GM21447 (cell line): ENCODE measurements around the gene ARPC1A.
"Not testable (repeated sequence)": the region's sequence is repeated elsewhere in the genome, so short reads cannot be mapped to it uniquely, and the experiment has no call there.

Source experiments
- ATAC-seq: cut with Tn5 transposase; IDR thresholded peaks from one replicate; pipeline ENCODE4 v1.9.1; 2021; ENCODE audit not compliant: unreplicated experiment

Gene ARPC1A

GRCh38 chr7:99320371-99320770 is 5.3 kb upstream of the ARPC1A start:
- ATAC-seq, result no peak

- ATAC-seq, result not testable (repeated sequence)
Observed at GRCh38 chr7:99322659-99323058, 3.0 kb upstream of the ARPC1A start.

GRCh38 chr7:99324559-99324958 is 1.1 kb upstream of the ARPC1A start:
- no peak for ATAC-seq

GRCh38 chr7:99325001-99325493 is 651 bp upstream of the ARPC1A start:
- no peak for ATAC-seq

- ATAC-seq, result no peak
Observed at GRCh38 chr7:99326408-99326782, 697 bp downstream of the ARPC1A start.

GRCh38 chr7:99330314-99330961 is 4.7 kb downstream of the ARPC1A start:
- not testable (repeated sequence) for ATAC-seq

GRCh38 chr7:99331002-99331401 is 5.3 kb downstream of the ARPC1A start:
- ATAC-seq, result no peak

GRCh38 chr7:99339595-99339994 is 13.9 kb downstream of the ARPC1A start:
- ATAC-seq, result no peak

- ATAC-seq, result no peak
Observed at GRCh38 chr7:99340659-99341058, 15.0 kb downstream of the ARPC1A start.

- no peak for ATAC-seq
Observed at GRCh38 chr7:99344061-99344647, 18.5 kb downstream of the ARPC1A start.

GRCh38 chr7:99350641-99351040 is 24.9 kb downstream of the ARPC1A start:
- not testable (repeated sequence) for ATAC-seq

GRCh38 chr7:99352247-99352646 is 26.5 kb downstream of the ARPC1A start:
- ATAC-seq, result no peak

- ATAC-seq, result no peak
Observed at GRCh38 chr7:99355098-99355497, 29.4 kb downstream of the ARPC1A start.

- ATAC-seq, result no peak
Observed at GRCh38 chr7:99357701-99358490, 32.2 kb downstream of the ARPC1A start.

GRCh38 chr7:99358521-99358920 is 32.8 kb downstream of the ARPC1A start:
- ATAC-seq, result not testable (repeated sequence)

GRCh38 chr7:99359465-99360154 is 33.9 kb downstream of the ARPC1A start:
- ATAC-seq, result no peak

- ATAC-seq, result no peak
Observed at GRCh38 chr7:99362801-99363200, 37.1 kb downstream of the ARPC1A start.

- ATAC-seq, result no peak
Observed at GRCh38 chr7:99363286-99363685, 37.6 kb downstream of the ARPC1A start.

- ATAC-seq, result no peak
Observed at GRCh38 chr7:99365318-99366141, 39.8 kb downstream of the ARPC1A start.

GRCh38 chr7:99366646-99367045 is 40.9 kb downstream of the ARPC1A start:
- ATAC-seq, result no peak
